BJ (cell line): ENCODE results near the gene SH3BP4. TPM values are rescaled to one million over a fixed set of nuclear protein-coding genes. Genes with fewer than 3 reads are reported as not detected.

Source experiments
- CTCF ChIA-PET: fragments of 350-600 bp; formaldehyde crosslinking; extraction: SDS; loops from one replicate; lab custom pipeline; 2021; ENCODE audit warnings: antibody characterized with exemption, inconsistent platforms; lab: Yijun Ruan, JAX
- POLR2A ChIA-PET: fragments of 300-600 bp; sonication (Branson Sonifier 250); formaldehyde crosslinking; extraction: SDS; loops from one replicate; lab custom pipeline; 2021; ENCODE audit warnings: antibody characterized with exemption; lab: Charles Lee
- DNase-seq: peaks from one replicate; pipeline ENCODE4 v3.0.0-alpha.2; 2011; ENCODE audit warnings: low read depth
- H3K27me3 ChIP-seq: 2 replicates; pipeline ENCODE4 v1.6.0; 2011; ENCODE audit warnings: low read length; ENCODE audit not compliant: control insufficient read depth, insufficient read depth
- H3K36me3 ChIP-seq: 2 replicates; pipeline ENCODE4 v1.5.1; 2011; ENCODE audit warnings: low read length; ENCODE audit not compliant: control insufficient read depth, insufficient read depth
- H3K4me3 ChIP-seq: 2 replicates; pipeline ENCODE4 v1.5.1; 2011; ENCODE audit warnings: low read depth, mild to moderate bottlenecking, control low read depth, low read length
- CTCF ChIP-seq: IDR thresholded peaks from 2 replicates; pipeline ENCODE4 v1.5.1; 2011; ENCODE audit warnings: low read depth, mild to moderate bottlenecking, control low read depth, inconsistent platforms, low read length, moderate library complexity; ENCODE audit not compliant: insufficient read depth
- polyA plus RNA-seq: library from polyadenylated mRNA; depleted of rRNA; stranded (reverse); fragments of >200 nt; gene quantifications from 2 replicates; pipeline ENCODE4 v1.2.3, GENCODE V29; 2011

SH3BP4 gene
- polyA plus RNA-seq, 1 experiment = 106 TPM

GRCh38 chr2:235063471-235063961 lies 111.7 kb downstream of the SH3BP4 start:
- no peak overlapping the region for H3K4me3 ChIP-seq
- CTCF ChIA-PET = no interaction called here
- POLR2A ChIA-PET = no interaction called here
- TF ChIP-seq CTCF = no peak
- no peak for DNase-seq
- no peaks in the 10 kb centered on the region; the same call in none of the 2 replicates for H3K27me3 ChIP-seq
- H3K36me3 ChIP-seq = no peaks in the 10 kb centered on the region

DNA sequence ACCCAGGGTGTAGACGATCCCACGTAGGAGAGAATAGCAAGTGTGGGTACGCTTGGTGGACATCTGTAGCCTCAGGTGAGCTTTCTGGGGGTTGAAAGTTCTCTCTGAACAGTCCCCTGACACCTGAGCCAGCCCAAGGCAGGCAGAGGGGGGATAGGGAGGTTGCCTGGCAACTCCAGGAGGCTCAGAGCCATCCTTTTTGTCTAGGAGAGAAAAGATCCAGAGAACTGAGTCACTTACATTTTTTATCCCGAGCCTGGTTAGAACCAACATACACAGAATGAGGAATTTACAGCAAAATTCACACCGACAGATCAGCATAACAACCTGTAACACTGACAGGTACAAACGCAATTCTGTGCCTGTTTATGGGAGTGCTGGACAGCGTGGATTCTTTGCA lies 113.2 kb downstream of the SH3BP4 start:
- no peak for DNase-seq
- Histone ChIP-seq H3K36me3 (no peaks in the 10 kb centered on the region), H3K27me3 (no peaks in the 10 kb centered on the region; the same call in none of the 2 replicates), H3K4me3 (no peak overlapping the region)
- no peak for TF ChIP-seq CTCF
- POLR2A ChIA-PET = no interaction called here
- CTCF ChIA-PET = no interaction called here

GRCh38 chr2:235066490-235066889 lies 114.7 kb downstream of the SH3BP4 start:
- no peak for DNase-seq
- Histone ChIP-seq H3K36me3 (no peaks in the 10 kb centered on the region), H3K4me3 (no peak overlapping the region), H3K27me3 (no peaks in the 10 kb centered on the region; the same call in none of the 2 replicates)
- ChIA-PET POLR2A (interaction anchor here (0.6 kb wide), 1 partner anchor 42 kb away, joined by 3 read pairs; no protein-coding TSS in a partner anchor), CTCF (no interaction called here)
- no peak for TF ChIP-seq CTCF

- no peak for DNase-seq
- CTCF ChIA-PET = no interaction called here
- H3K4me3 ChIP-seq = no peak overlapping the region
- no peaks in the 10 kb centered on the region; the same call in none of the 2 replicates for H3K27me3 ChIP-seq
- POLR2A ChIA-PET = interaction anchor here (0.6 kb wide), 1 partner anchor 42 kb away, joined by 3 read pairs; no protein-coding TSS in a partner anchor
- H3K36me3 ChIP-seq = no peaks in the 10 kb centered on the region
- no peak for TF ChIP-seq CTCF
These were observed 115.1 kb downstream of the SH3BP4 start for GRCh38 chr2:235066895-235067294.

DNA sequence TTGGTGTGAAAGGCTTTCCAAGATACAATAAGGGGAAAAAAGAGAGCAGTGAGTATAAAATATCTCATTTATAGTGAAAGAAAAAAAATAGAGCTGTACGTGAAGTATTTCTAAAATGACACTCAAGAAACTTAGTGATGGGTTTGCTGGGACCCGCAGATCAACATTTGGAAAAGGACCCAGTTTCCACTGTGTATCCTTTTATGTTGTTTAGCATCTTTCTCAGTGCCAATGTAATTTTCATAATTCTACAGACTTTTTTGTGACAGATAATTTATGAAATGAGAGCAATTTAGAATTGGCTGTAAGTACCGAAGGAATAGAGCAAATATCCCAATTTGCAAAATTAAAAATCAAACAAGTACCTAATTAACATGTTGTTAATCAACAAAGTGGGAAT lies 116.9 kb downstream of the SH3BP4 start:
- POLR2A ChIA-PET = no interaction called here
- no peak for DNase-seq
- CTCF ChIA-PET = interaction anchor here (1.3 kb wide), 1 partner anchor 22 kb away, joined by 3 read pairs; no protein-coding TSS in a partner anchor
- H3K27me3 ChIP-seq = no peaks in the 10 kb centered on the region; the same call in 1 of the 2 replicates
- TF ChIP-seq CTCF = no peak
- H3K4me3 ChIP-seq = no peak overlapping the region
- no peaks in the 10 kb centered on the region for H3K36me3 ChIP-seq
